ENCODE data around the gene CAMK2D.
A peak's percentile ranks its signal among the peaks of the same experiment; 100 is the strongest.

CAMK2D gene

GRCh38 chr4:113749178-113749577, 12.4 kb downstream of the CAMK2D start:
- TF ChIP-seq CTCF (IDR thresholded peaks at IDR 0.05), result no peak
- intact Hi-C loops (cut with DNase I; ENCODE audit: low total_unique reads), result no loop called here
- Histone ChIP-seq H3K36me3 (no peaks in the 10 kb centered on the region), H3K4me1 (peaks cover 0 to 30% (median 6%) of the 10 kb centered on the region in 4 donors), H3K27ac (no peak overlapping the region), H3K9me3 (no peaks in the 10 kb centered on the region), H3K4me3 (no peak overlapping the region), H3K27me3 (no peaks in the 10 kb centered on the region)
- no peak for DNase-seq

GRCh38 chr4:113747949-113748348, 13.6 kb downstream of the CAMK2D start:
- H3K9me3 ChIP-seq, result no peaks in the 10 kb centered on the region
- no peaks in the 10 kb centered on the region for H3K36me3 ChIP-seq
- H3K27me3 ChIP-seq, result no peaks in the 10 kb centered on the region
- no peak overlapping the region for H3K27ac ChIP-seq
- peaks cover 0 to 28% (median 4%) of the 10 kb centered on the region in 4 donors for H3K4me1 ChIP-seq
- intact Hi-C loops (cut with DNase I; ENCODE audit: low total_unique reads), result no loop called here
- no peak for TF ChIP-seq CTCF (IDR thresholded peaks at IDR 0.05)
- H3K4me3 ChIP-seq, result no peak overlapping the region
- no peak for DNase-seq

DNA sequence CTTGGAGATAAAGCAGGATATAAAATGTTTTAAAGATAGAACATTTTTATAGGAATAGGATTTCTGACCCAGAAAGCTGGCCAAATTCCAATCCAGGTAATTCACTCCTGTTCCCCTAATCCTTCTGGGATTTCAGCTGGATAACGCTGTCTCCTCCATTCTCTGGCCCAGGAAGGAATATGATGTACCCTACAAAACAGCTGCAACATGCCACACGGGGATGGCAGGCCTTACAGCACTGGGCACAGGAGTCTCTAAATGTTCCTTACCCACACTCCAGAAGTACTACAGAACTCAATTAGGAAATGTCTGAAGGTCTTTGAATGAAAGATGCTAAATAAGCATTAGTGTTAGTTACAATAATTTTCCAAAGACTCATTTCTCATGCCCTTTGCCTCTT, 15.8 kb downstream of the CAMK2D start:
- Histone ChIP-seq H3K27ac (no peak overlapping the region), H3K4me3 (no peak overlapping the region), H3K4me1 (peaks cover 0 to 37% (median 2%) of the 10 kb centered on the region in 4 donors), H3K36me3 (no peaks in the 10 kb centered on the region), H3K27me3 (no peaks in the 10 kb centered on the region), H3K9me3 (no peaks in the 10 kb centered on the region)
- no peak for TF ChIP-seq CTCF (IDR thresholded peaks at IDR 0.05)
- intact Hi-C loops (cut with DNase I; ENCODE audit: low total_unique reads), result no loop called here
- DNase-seq, result no peak

DNA sequence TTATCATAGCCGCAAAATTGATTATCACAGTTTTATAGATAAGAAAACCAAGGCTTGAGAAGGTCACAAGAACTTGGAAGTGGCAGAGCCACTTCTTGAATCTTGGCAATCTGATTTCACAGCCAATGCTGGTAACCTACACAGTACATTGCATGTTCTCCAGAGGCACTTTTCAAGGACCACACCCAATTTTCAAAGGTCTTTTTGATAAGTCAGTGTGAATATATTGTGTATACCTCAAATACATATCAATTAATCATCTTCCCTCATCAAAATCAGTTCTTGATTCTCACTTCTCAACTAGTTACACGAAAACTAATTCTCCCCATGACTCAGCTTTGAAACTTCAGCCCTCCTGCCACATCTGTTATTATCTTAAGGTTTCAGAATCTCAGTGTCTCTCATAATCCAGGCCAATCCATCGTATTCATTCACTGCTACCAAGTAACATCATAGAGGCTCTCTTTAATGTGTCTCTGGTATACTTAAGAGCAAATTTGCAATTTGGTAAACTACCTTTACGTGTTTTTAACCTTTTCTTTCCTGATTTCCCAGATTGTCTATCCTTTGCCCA, 16.8 kb downstream of the CAMK2D start:
- H3K27me3 ChIP-seq, result no peaks in the 10 kb centered on the region
- no peaks in the 10 kb centered on the region for H3K9me3 ChIP-seq
- H3K4me3 ChIP-seq, result no peak overlapping the region
- no peak for TF ChIP-seq CTCF (IDR thresholded peaks at IDR 0.05)
- H3K36me3 ChIP-seq, result no peaks in the 10 kb centered on the region
- intact Hi-C loops (cut with DNase I; ENCODE audit: low total_unique reads), result no loop called here
- H3K27ac ChIP-seq, result no peak overlapping the region
- peaks cover 0 to 32% (median 0%) of the 10 kb centered on the region in 4 donors for H3K4me1 ChIP-seq
- no peak for DNase-seq

DNA sequence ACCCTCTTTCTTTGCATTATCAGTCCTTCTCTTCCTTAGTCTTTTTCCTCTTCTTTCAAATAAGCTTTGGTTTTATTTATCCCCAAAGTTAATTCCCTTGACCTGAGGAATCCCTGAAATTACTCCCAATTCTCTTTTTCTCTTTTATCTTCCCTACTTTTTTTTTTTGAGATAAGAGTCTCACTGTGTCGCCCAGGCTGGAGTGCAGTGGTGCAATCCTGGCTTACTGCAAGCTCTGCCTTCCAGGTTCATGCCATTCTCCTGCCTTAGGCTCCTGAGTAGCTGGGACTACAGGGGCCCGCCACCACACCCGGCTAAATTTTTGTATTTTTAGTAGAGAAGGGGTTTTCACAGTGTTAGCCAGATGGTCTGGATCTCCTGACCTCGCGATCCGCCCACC, 17.8 kb downstream of the CAMK2D start:
- H3K4me1 ChIP-seq, result peaks cover 0 to 41% (median 2%) of the 10 kb centered on the region in 4 donors
- intact Hi-C loops (cut with DNase I; ENCODE audit: low total_unique reads), result no loop called here
- no peaks in the 10 kb centered on the region for H3K36me3 ChIP-seq
- no peaks in the 10 kb centered on the region for H3K27me3 ChIP-seq
- no peak for TF ChIP-seq CTCF (IDR thresholded peaks at IDR 0.05)
- DNase-seq, result no peak
- no peak overlapping the region for H3K4me3 ChIP-seq
- H3K27ac ChIP-seq, result no peak overlapping the region
- H3K9me3 ChIP-seq, result no peaks in the 10 kb centered on the region

GRCh38 chr4:113742643-113743042, 18.9 kb downstream of the CAMK2D start:
- peaks cover 0 to 47% (median 4%) of the 10 kb centered on the region in 4 donors for H3K4me1 ChIP-seq
- no peaks in the 10 kb centered on the region for H3K9me3 ChIP-seq
- peak overlapping the region; percentile 1 to 25 for H3K27ac ChIP-seq
- H3K36me3 ChIP-seq, result no peaks in the 10 kb centered on the region
- no peak for TF ChIP-seq CTCF (IDR thresholded peaks at IDR 0.05)
- no peaks in the 10 kb centered on the region for H3K27me3 ChIP-seq
- no peak overlapping the region for H3K4me3 ChIP-seq
- intact Hi-C loops (cut with DNase I; ENCODE audit: low total_unique reads), result no loop called here
- no peak for DNase-seq
